Neuronal stem cell (in vitro differentiated cells): ENCODE data around the gene LRP1.

ENCODE experiments used
- DNase-seq: peaks from one replicate; pipeline ENCODE4 v3.0.0-alpha.2; 2013; ENCODE audit warnings: low spot score
- H2AFZ ChIP-seq: one replicate; pipeline ENCODE4 v1.6.1; 2013; ENCODE audit warnings: mild to moderate bottlenecking, low read length, inconsistent platforms
- H2AK5ac ChIP-seq: 2 replicates; pipeline ENCODE4 v1.6.1; 2013; ENCODE audit warnings: low read depth, mild to moderate bottlenecking, inconsistent platforms, low read length, moderate library complexity, mixed read lengths
- H2BK120ac ChIP-seq: 2 replicates; pipeline ENCODE4 v1.6.1; 2013; ENCODE audit warnings: low read depth, mild to moderate bottlenecking, inconsistent platforms, low read length, moderate library complexity, mixed read lengths
- H2BK12ac ChIP-seq: one replicate; pipeline ENCODE4 v1.6.1; 2013; ENCODE audit warnings: low read length, inconsistent platforms
- H2BK15ac ChIP-seq: 2 replicates; pipeline ENCODE4 v1.6.1; 2013; ENCODE audit warnings: mild to moderate bottlenecking, low read length, inconsistent platforms, mixed read lengths
- H2BK5ac ChIP-seq: one replicate; pipeline ENCODE4 v1.6.1; 2013; ENCODE audit warnings: inconsistent platforms, mild to moderate bottlenecking, low read length, moderate library complexity
- H3K14ac ChIP-seq: one replicate; pipeline ENCODE4 v1.6.1; 2013; ENCODE audit warnings: low read length, inconsistent platforms
- H3K18ac ChIP-seq: 2 replicates; pipeline ENCODE4 v1.6.1; 2013; ENCODE audit warnings: low read length, inconsistent platforms
- H3K23ac ChIP-seq: 2 replicates; pipeline ENCODE4 v1.6.1; 2013; ENCODE audit warnings: low read depth, mild to moderate bottlenecking, mixed read lengths, low read length, inconsistent platforms; ENCODE audit not compliant: poor library complexity
- H3K27ac ChIP-seq: replicated peaks from 3 replicates; pipeline ENCODE4 v1.5.1; 2013; ENCODE audit warnings: low read length, inconsistent platforms
- H3K27me3 ChIP-seq, 3 experiments: 2 replicates each; pipeline ENCODE4 v1.6.1; 2013; ENCODE audit warnings: low read length in 3 of 3, mild to moderate bottlenecking in 2 of 3, inconsistent platforms in 1 of 3, low read depth in 1 of 3, mixed read lengths in 1 of 3, moderate library complexity in 1 of 3; ENCODE audit not compliant: control insufficient read depth in 3 of 3, insufficient read depth in 3 of 3
- H3K36me3 ChIP-seq, 2 donors: replicated peaks in 1 of 2; 2 replicates each; pipeline ENCODE4 v1.6.1; 2013; ENCODE audit warnings: low read length in 2 of 2; ENCODE audit not compliant: control insufficient read depth in 2 of 2, insufficient read depth in 2 of 2
- H3K4ac ChIP-seq: 2 replicates; pipeline ENCODE4 v1.6.1; 2013; ENCODE audit warnings: inconsistent platforms, mild to moderate bottlenecking, low read length, moderate library complexity
- H3K4me1 ChIP-seq, 2 donors: 1 replicate in 1 of 2; 2 replicates in 1 of 2; pipeline ENCODE4 v1.6.1; 2013; ENCODE audit warnings: low read length in 2 of 2, low read depth in 1 of 2; ENCODE audit not compliant: control insufficient read depth in 2 of 2, insufficient read depth in 1 of 2
- H3K4me2 ChIP-seq: one replicate; pipeline ENCODE4 v1.6.1; 2013; ENCODE audit warnings: mild to moderate bottlenecking, low read length, inconsistent platforms; ENCODE audit not compliant: insufficient read depth, poor library complexity, severe bottlenecking
- H3K4me3 ChIP-seq, 2 donors: 2 replicates each; pipeline ENCODE4 v1.5.1; 2013; ENCODE audit warnings: low read length in 2 of 2, mild to moderate bottlenecking in 2 of 2, inconsistent platforms in 1 of 2, moderate library complexity in 1 of 2
- H3K79me1 ChIP-seq: one replicate; pipeline ENCODE4 v1.6.1; 2013; ENCODE audit warnings: low read depth, mild to moderate bottlenecking, inconsistent platforms, low read length, moderate library complexity
- H3K9ac ChIP-seq: one replicate; pipeline ENCODE4 v1.6.1; 2013; ENCODE audit warnings: mild to moderate bottlenecking, low read depth, low read length, inconsistent platforms; ENCODE audit not compliant: poor library complexity
- H3K9me3 ChIP-seq, 2 donors: replicated peaks in 1 of 2; 2 replicates each; pipeline versions ENCODE3 to v1.6.1; 2013; ENCODE audit warnings: low read length in 2 of 2, mild to moderate bottlenecking in 2 of 2, inconsistent platforms in 1 of 2, low read depth in 1 of 2, mixed read lengths in 1 of 2, moderate library complexity in 1 of 2; ENCODE audit not compliant: control insufficient read depth in 2 of 2, insufficient read depth in 1 of 2
- H4K8ac ChIP-seq: one replicate; pipeline ENCODE4 v1.6.1; 2013; ENCODE audit warnings: low read depth, mild to moderate bottlenecking, inconsistent platforms, low read length, moderate library complexity
- H4K91ac ChIP-seq: one replicate; pipeline ENCODE4 v1.6.1; 2013; ENCODE audit warnings: low read length, low read depth, mild to moderate bottlenecking, inconsistent platforms; ENCODE audit not compliant: poor library complexity
- WGBS, 2 donors: extraction: QIAGEN DNeasy Blood & Tissue Kit; methylation state at CpG; one replicate each; pipeline ENCODE4 v1.1.7; 2013; ENCODE audit warnings: missing lambda C conversion rate in 2 of 2, mixed read lengths in 1 of 2; ENCODE audit not compliant: insufficient read length in 2 of 2, insufficient replicate concordance in 1 of 2; ENCODE audit errors: extremely low coverage in 2 of 2; 5-methylcytosine and 5-hydroxymethylcytosine counted together

Gene LRP1

DNA sequence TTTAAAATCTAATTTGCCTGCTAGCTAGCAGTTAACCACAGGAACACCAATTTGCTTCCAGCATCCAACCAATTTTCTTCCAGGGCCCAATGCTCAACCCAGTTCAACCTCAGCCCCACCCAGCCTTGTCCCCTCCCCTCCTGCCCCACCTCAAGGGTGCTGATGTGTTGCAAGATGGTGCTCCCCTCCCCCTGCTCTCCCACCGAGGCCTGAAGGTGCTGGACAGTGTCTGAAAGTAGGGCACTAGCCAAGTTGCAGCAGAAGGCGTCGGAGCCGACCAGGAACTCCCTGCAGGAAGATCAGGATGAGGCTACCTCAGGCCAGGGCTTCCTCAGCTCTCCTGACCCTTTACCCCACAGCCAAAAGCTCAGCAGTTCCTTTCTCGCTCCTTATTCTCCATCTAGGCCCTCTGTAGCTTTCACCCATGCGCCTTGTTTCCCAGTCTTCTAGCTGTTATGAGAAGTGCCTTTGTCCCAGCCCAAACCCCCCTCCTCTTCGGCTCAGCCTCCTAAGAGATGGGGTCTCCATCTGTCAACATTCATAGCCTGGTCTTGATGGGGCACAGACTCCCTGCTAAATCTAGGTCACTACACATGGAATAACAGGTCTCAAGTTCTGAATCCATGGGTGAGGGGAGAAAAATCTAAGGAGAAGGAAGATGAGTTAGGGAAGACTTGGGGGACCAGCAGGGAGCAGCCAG, 20.7 kb upstream of the LRP1 start:
- Histone ChIP-seq H3K4me1 (peaks cover 9 to 20% of the 10 kb centered on the region in 2 donors), H2AFZ (no peak overlapping the region), H3K4ac (no peak overlapping the region), H2AK5ac (peak overlapping the region; percentile 58), H3K27ac (no peak overlapping the region), H3K36me3 (peaks cover 0 to 52% of the 10 kb centered on the region in 2 donors), H3K27me3 (no peaks in the 10 kb centered on the region), H2BK120ac (no peak overlapping the region), H3K9ac (no peak overlapping the region), H3K18ac (no peak overlapping the region), H3K4me3 (no peak overlapping the region), H4K91ac (no peak overlapping the region), H3K79me1 (no peaks in the 10 kb centered on the region), H4K8ac (no peak overlapping the region), H2BK15ac (no peak overlapping the region), H3K4me2 (no peak overlapping the region), H3K9me3 (no peaks in the 10 kb centered on the region), H3K23ac (no peak overlapping the region), H2BK5ac (no peak overlapping the region), H2BK12ac (no peak overlapping the region), H3K14ac (no peak overlapping the region)
- no peak for DNase-seq
- no CpG with 5 or more reads among the region's 7 CpGs for WGBS, 2 donors

- no peak overlapping the region for H2BK5ac ChIP-seq
- WGBS, 2 donors: no CpG with 5 or more reads among the region's 7 CpGs
Measured at GRCh38 chr12:57109207-57110103, 18.8 kb upstream of the LRP1 start.

GRCh38 chr12:57110104-57111030, 17.9 kb upstream of the LRP1 start:
- WGBS, 2 donors: no CpG with 5 or more reads among the region's 28 CpGs

More at GRCh38 chr12:57109207-57110103, 18.8 kb upstream of the LRP1 start:
- H3K14ac ChIP-seq: no peak overlapping the region
- no peak overlapping the region for H3K4ac ChIP-seq
- H2BK120ac ChIP-seq: no peak overlapping the region
- peak overlapping the region; percentile 15 for H2BK15ac ChIP-seq
- H3K36me3 ChIP-seq: peaks cover 0 to 43% of the 10 kb centered on the region in 2 donors
- H3K9me3 ChIP-seq: no peaks in the 10 kb centered on the region
- H4K8ac ChIP-seq: no peak overlapping the region
- DNase-seq: no peak
- no peaks in the 10 kb centered on the region for H3K79me1 ChIP-seq
- H2AFZ ChIP-seq: peak overlapping the region; percentile 74
- no peaks in the 10 kb centered on the region for H3K27me3 ChIP-seq
- H3K18ac ChIP-seq: peak overlapping the region; percentile 62
- no peak overlapping the region for H3K27ac ChIP-seq
- no peak overlapping the region for H3K9ac ChIP-seq
- no peak overlapping the region for H2AK5ac ChIP-seq
- H4K91ac ChIP-seq: no peak overlapping the region
- H3K4me1 ChIP-seq: peaks cover 8 to 19% of the 10 kb centered on the region in 2 donors
- no peak overlapping the region for H2BK12ac ChIP-seq
- no peak overlapping the region for H3K23ac ChIP-seq
- H3K4me2 ChIP-seq: no peak overlapping the region
- peak overlapping the region in 1 of 2 donors; percentile 66 for H3K4me3 ChIP-seq

More at GRCh38 chr12:57110104-57111030, 17.9 kb upstream of the LRP1 start:
- H3K14ac ChIP-seq: peak overlapping the region; percentile 72
- peak overlapping the region; percentile 93 for H2BK12ac ChIP-seq
- H3K4me1 ChIP-seq: peaks cover 8 to 19% of the 10 kb centered on the region in 2 donors
- H3K4me2 ChIP-seq: no peak overlapping the region
- no peaks in the 10 kb centered on the region for H3K79me1 ChIP-seq
- H3K4ac ChIP-seq: peak overlapping the region; percentile 80
- peaks cover 0 to 34% of the 10 kb centered on the region in 2 donors for H3K36me3 ChIP-seq
- peak overlapping the region; percentile 66 for H3K23ac ChIP-seq
- no peaks in the 10 kb centered on the region for H3K27me3 ChIP-seq
- peak overlapping the region; percentile 36 for H3K9ac ChIP-seq
- peak overlapping the region; percentile 73 for H3K27ac ChIP-seq
- H4K91ac ChIP-seq: peak overlapping the region; percentile 99
- H2BK5ac ChIP-seq: peak overlapping the region; percentile 40
- H2AFZ ChIP-seq: peak overlapping the region; percentile 74
- no peaks in the 10 kb centered on the region for H3K9me3 ChIP-seq
- peak overlapping the region; percentile 13 to 66 for H3K4me3 ChIP-seq
- peak overlapping the region; percentile 97 for H2BK15ac ChIP-seq
- peak overlapping the region; percentile 87 for H2AK5ac ChIP-seq
- peak overlapping the region; percentile 97 for H3K18ac ChIP-seq
- H2BK120ac ChIP-seq: peak overlapping the region; percentile 93
- no peak for DNase-seq
- no peak overlapping the region for H4K8ac ChIP-seq
